ENCODE results near the gene ARMC5.

- TF ChIP-seq GATA3 (IDR thresholded peaks at IDR 0.05; ENCODE audit: low read depth, low read length) (no peak), GATA2 (IDR thresholded peaks at IDR 0.05; ENCODE audit: low read depth, low read length) (no peak)
These were observed 48.1 kb upstream of the ARMC5 start for GRCh38 chr16:31411024-31411844.
